Smooth muscle cell (in vitro differentiated cells): ENCODE data around the gene ALDH5A1. TPM values are rescaled to one million over a fixed set of nuclear protein-coding genes. Genes with fewer than 3 reads are reported as not detected.

Experiments
- DNase-seq: peaks from one replicate; lab custom pipeline; 2025; ENCODE audit not compliant: unreplicated experiment; lab: John Stamatoyannopoulos, UW
- H2AFZ ChIP-seq: fragments of 200-600 bp; sonication (generic); 2 replicates; pipeline ENCODE4 v1.6.0; 2016; ENCODE audit warnings: antibody characterized with exemption, low read depth, mild to moderate bottlenecking
- H3F3A ChIP-seq: fragments of 200-600 bp; sonication (generic); 2 replicates; pipeline ENCODE4 v1.6.0; 2017; ENCODE audit warnings: antibody characterized with exemption, low read depth
- H3K27ac ChIP-seq: fragments of 200-600 bp; sonication (generic); 2 replicates; pipeline ENCODE4 v1.5.1; 2016; ENCODE audit warnings: low read depth, mild to moderate bottlenecking
- H3K27me3 ChIP-seq: fragments of 200-600 bp; sonication (generic); 2 replicates; pipeline ENCODE4 v1.6.1; 2016; ENCODE audit warnings: low read depth, mild to moderate bottlenecking
- H3K36me3 ChIP-seq: fragments of 200-600 bp; sonication (generic); 2 replicates; pipeline ENCODE4 v1.5.1; 2016; ENCODE audit warnings: low read depth
- H3K4me1 ChIP-seq: fragments of 200-600 bp; sonication (generic); 2 replicates; pipeline ENCODE4 v1.5.1; 2016; ENCODE audit warnings: low read depth
- H3K4me2 ChIP-seq: fragments of 200-600 bp; sonication (generic); 2 replicates; pipeline ENCODE4 v1.6.0; 2016; ENCODE audit warnings: mild to moderate bottlenecking
- H3K4me3 ChIP-seq: fragments of 200-600 bp; sonication (generic); 2 replicates; pipeline ENCODE4 v1.5.1; 2016; ENCODE audit warnings: mild to moderate bottlenecking
- H3K79me2 ChIP-seq: fragments of 200-600 bp; sonication (generic); 2 replicates; pipeline ENCODE4 v1.6.0; 2016; ENCODE audit warnings: low read depth, mild to moderate bottlenecking
- H3K9ac ChIP-seq: fragments of 200-600 bp; sonication (generic); 2 replicates; pipeline ENCODE4 v1.6.0; 2016; ENCODE audit warnings: low read depth
- H3K9me3 ChIP-seq: fragments of 200-600 bp; sonication (generic); replicated peaks from 2 replicates; pipeline ENCODE4 v1.5.1; 2016; ENCODE audit warnings: low read depth
- H4K20me1 ChIP-seq: fragments of 200-600 bp; sonication (generic); 2 replicates; pipeline ENCODE4 v1.6.0; 2016; ENCODE audit warnings: low read depth
- CTCF ChIP-seq: fragments of 200-600 bp; sonication (generic); IDR thresholded peaks from 2 replicates; pipeline ENCODE4 v1.5.1; 2017; ENCODE audit warnings: borderline replicate concordance, mild to moderate bottlenecking, antibody characterized with exemption; ENCODE audit not compliant: insufficient read depth, poor library complexity, severe bottlenecking
- WGBS: methylation state at CpG from one replicate; pipeline ENCODE4 v1.1.7; 2016; ENCODE audit warnings: low lambda C conversion rate; 5-methylcytosine and 5-hydroxymethylcytosine counted together
- polyA plus RNA-seq: library from polyadenylated mRNA; unstranded; fragments of >200 nt; fragmentation: Nextera tagmentation; extraction: Ambion mirVana; gene quantifications from 2 replicates; pipeline ENCODE4 v1.2.1, GENCODE V29; 2016
- total RNA-seq: library from RNA; depleted of rRNA; stranded (reverse); fragments of >200 nt; gene quantifications from 2 replicates; pipeline ENCODE4 v1.2.3, GENCODE V29; 2014

ALDH5A1 gene
- total and polyA plus RNA-seq, 2 experiments from 2014 or later = 1.7 to 3.0 TPM

DNA sequence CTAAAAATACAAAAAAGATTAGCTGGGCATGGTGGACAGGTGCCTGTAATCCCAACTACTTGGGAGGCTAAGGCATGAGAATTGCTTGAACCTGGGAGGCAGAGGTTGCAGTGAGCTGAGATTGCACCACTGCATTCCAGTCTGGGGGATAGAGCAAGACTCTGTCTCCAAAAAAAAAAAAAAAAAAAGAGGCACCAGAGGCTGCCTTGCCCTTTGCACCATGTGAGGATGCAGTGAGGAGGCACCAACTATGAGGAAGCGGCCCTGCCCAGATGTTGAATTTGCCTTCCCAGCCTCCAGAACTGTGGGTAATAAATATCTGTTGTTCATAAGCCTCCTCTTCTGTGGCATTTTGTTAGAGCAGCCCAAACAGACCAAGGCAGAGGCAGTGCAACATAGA, 54.4 kb downstream of the ALDH5A1 start:
- H3K4me1 ChIP-seq = no peaks in the 10 kb centered on the region
- no peak for TF ChIP-seq CTCF
- H3K9me3 ChIP-seq = no peaks in the 10 kb centered on the region
- no peak overlapping the region for H3K4me3 ChIP-seq
- no peak overlapping the region for H3K9ac ChIP-seq
- 100% methylated on average over 1 of the region's 1 CpG for WGBS
- no peak overlapping the region for H2AFZ ChIP-seq
- no peaks in the 10 kb centered on the region for H3K27me3 ChIP-seq
- H3K4me2 ChIP-seq = no peak overlapping the region
- no peaks in the 10 kb centered on the region for H3K36me3 ChIP-seq
- no peaks in the 10 kb centered on the region for H3K79me2 ChIP-seq
- no peaks in the 10 kb centered on the region for H4K20me1 ChIP-seq
- no peak overlapping the region for H3K27ac ChIP-seq
- DNase-seq = no peak
- H3F3A ChIP-seq = no peaks in the 10 kb centered on the region

DNA sequence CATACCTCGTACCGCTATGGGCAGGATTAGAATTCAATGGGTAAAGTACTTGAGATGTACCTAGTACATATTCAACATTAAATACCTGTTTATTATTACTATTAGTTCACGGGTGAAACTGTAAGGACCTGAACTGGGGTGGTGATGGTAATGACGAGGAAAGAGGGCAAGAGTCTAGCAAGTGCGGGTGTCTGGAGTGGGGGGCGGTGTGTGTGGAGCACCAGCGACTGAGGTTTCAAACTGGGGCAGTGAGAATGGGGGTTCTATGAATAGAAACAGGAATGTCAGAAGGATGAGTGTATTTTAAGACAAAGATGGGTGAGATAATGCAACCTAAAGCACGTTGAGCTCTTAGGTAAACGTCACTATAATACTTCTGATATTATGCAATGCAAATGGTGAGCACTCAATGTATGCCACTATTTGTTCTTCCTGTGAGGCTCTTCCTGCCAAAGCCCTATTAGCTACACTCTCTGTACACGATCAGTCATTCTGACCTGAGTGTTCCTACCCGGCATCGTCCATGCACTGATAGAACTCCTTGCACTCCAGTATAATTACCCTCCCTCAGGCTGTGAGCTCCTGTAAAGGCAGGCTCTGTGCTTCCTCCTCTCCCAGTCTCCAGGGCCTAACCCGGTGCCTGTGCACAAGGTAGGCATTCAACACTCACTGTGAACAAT, 55.0 kb downstream of the ALDH5A1 start:
- no peaks in the 10 kb centered on the region for H3K36me3 ChIP-seq

DNA sequence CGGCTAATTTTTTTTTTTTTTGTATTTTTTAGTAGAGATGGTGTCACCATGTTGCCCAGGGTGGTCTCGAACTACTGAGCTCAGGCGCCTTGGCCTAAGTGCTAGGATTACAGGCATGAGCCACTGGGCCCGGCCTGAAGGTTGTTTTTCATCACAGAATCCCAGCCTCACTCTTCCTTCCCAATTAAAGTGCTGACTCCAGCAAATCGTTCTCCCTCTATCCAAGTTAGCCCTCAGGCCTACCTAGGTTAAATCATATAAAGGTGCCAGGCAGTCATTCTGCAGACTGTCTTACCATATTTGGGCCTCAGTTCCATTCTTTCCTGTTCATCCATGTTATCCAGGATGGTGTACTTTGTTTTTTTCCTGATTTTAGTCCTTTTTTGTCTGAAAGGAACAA, 56.4 kb downstream of the ALDH5A1 start:
- Histone ChIP-seq H3K9me3 (no peaks in the 10 kb centered on the region), H3F3A (no peaks in the 10 kb centered on the region), H3K4me2 (no peak overlapping the region), H3K4me1 (no peaks in the 10 kb centered on the region), H3K79me2 (no peaks in the 10 kb centered on the region), H3K4me3 (no peak overlapping the region), H2AFZ (no peak overlapping the region), H3K36me3 (no peaks in the 10 kb centered on the region), H4K20me1 (no peaks in the 10 kb centered on the region), H3K27ac (no peak overlapping the region), H3K9ac (no peak overlapping the region), H3K27me3 (no peaks in the 10 kb centered on the region)
- 95% methylated on average over 5 of the region's 5 CpGs for WGBS
- no peak for TF ChIP-seq CTCF
- DNase-seq = no peak

More for the DNA sequence above, 55.0 kb downstream of the ALDH5A1 start:
- no peak overlapping the region for H3K4me2 ChIP-seq
- H3K9me3 ChIP-seq = no peaks in the 10 kb centered on the region
- H3F3A ChIP-seq = no peaks in the 10 kb centered on the region
- H3K79me2 ChIP-seq = no peaks in the 10 kb centered on the region
- no peak overlapping the region for H3K9ac ChIP-seq
- no peaks in the 10 kb centered on the region for H3K27me3 ChIP-seq
- H2AFZ ChIP-seq = no peak overlapping the region
- 86% methylated on average over 13 of the region's 13 CpGs for WGBS
- H4K20me1 ChIP-seq = no peaks in the 10 kb centered on the region
- no peak overlapping the region for H3K27ac ChIP-seq
- DNase-seq = no peak
- no peak for TF ChIP-seq CTCF
- no peaks in the 10 kb centered on the region for H3K4me1 ChIP-seq
- no peak overlapping the region for H3K4me3 ChIP-seq

DNA sequence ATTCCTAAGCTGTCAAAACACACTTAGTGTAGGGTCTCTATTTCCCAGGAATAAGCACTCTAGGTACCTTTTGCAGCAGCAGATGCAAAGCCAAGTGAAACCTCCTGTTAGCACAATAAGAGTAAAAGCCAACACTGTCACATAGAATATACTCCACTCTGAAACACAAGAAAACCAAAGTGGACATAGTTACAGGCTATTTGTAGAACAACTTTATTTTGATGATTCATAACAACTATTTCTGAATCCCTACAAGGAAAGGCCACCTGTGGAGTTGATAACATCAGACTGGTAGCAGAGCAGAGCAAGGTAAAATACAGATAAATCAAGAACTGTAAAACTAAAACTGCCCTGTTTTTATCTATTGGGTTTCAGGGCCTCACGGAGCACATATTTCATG, 59.7 kb downstream of the ALDH5A1 start:
- Histone ChIP-seq H3K27me3 (no peaks in the 10 kb centered on the region), H3K36me3 (no peaks in the 10 kb centered on the region), H3F3A (no peaks in the 10 kb centered on the region), H4K20me1 (no peaks in the 10 kb centered on the region), H2AFZ (no peak overlapping the region), H3K4me2 (no peak overlapping the region), H3K9me3 (no peaks in the 10 kb centered on the region), H3K4me1 (no peaks in the 10 kb centered on the region), H3K79me2 (no peaks in the 10 kb centered on the region), H3K9ac (no peak overlapping the region), H3K4me3 (no peak overlapping the region), H3K27ac (no peak overlapping the region)
- 74% methylated on average over 1 of the region's 1 CpG for WGBS
- TF ChIP-seq CTCF = no peak
- DNase-seq = no peak
